Parathyroid adenoma (tissue), 2 donors: ENCODE data around the gene ZCRB1.

ENCODE experiments used
- H2AFZ ChIP-seq: fragments of 300-600 bp; sonication (generic); one replicate; pipeline ENCODE4 v1.7.0; 2017; ENCODE audit warnings: antibody characterized with exemption, mild to moderate bottlenecking
- H3K27ac ChIP-seq: fragments of 300-600 bp; sonication (generic); one replicate; pipeline ENCODE4 v1.7.0; 2017
- H3K27me3 ChIP-seq: fragments of 300-600 bp; sonication (generic); one replicate; pipeline ENCODE4 v1.7.0; 2017; ENCODE audit warnings: low read length; ENCODE audit not compliant: control insufficient read depth, insufficient read depth
- H3K36me3 ChIP-seq: fragments of 300-600 bp; sonication (generic); one replicate; pipeline ENCODE4 v1.7.0; 2017; ENCODE audit warnings: low read length; ENCODE audit not compliant: control insufficient read depth, insufficient read depth
- H3K4me1 ChIP-seq: fragments of 300-600 bp; sonication (generic); one replicate; pipeline ENCODE4 v1.7.0; 2017; ENCODE audit warnings: control low read depth
- H3K4me2 ChIP-seq: fragments of 300-600 bp; sonication (generic); one replicate; pipeline ENCODE4 v1.7.0; 2017; ENCODE audit warnings: low read length
- H3K4me3 ChIP-seq: fragments of 300-600 bp; sonication (generic); one replicate; pipeline ENCODE4 v1.7.0; 2017; ENCODE audit warnings: low read depth, low read length
- H3K79me2 ChIP-seq: fragments of 300-600 bp; sonication (generic); one replicate; pipeline ENCODE4 v1.7.0; 2017; ENCODE audit warnings: control low read depth
- H3K9ac ChIP-seq: fragments of 300-600 bp; sonication (generic); one replicate; pipeline ENCODE4 v1.7.0; 2017; ENCODE audit warnings: mild to moderate bottlenecking
- H3K9me3 ChIP-seq: fragments of 300-600 bp; sonication (generic); one replicate; pipeline ENCODE4 v1.7.0; 2017; ENCODE audit warnings: low read length; ENCODE audit not compliant: control insufficient read depth
- TF ChIP-seq, protein P1 (sequence below): fragments of 300-600 bp; sonication (generic); IDR thresholded peaks from one replicate; pipeline ENCODE4 v1.7.0; 2017; ENCODE audit warnings: antibody characterized with exemption, mild to moderate bottlenecking
- donor health status: primary hyperparathyroidism.

The ZCRB1 gene

DNA sequence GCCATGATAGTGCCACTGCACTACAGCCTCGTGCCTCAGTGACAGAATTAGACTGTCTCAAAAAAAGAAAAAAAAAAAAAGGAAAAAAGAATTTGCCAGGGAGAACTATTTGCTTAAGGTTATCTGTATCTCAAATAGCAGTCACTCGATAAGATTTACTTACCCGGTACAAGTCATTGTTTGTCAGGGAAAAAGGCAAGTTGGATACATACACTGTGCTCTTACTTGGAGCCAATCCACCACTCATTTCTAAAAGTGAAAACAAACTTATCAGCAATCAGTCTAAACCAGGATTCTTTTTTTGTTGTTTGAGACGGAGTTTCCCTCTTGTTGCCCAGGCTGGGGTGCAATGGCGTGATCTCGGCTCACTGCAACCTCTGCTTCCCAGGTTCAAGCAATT, 2.0 kb downstream of the ZCRB1 start:
- Histone ChIP-seq H3K27ac (no peak overlapping the region), H3K9me3 (no peaks in the 10 kb centered on the region), H3K4me3 (no peak overlapping the region), H3K36me3 (no peaks in the 10 kb centered on the region), H3K4me1 (peaks cover 13% of the 10 kb centered on the region), H2AFZ (no peak overlapping the region), H3K9ac (no peak overlapping the region), H3K27me3 (no peaks in the 10 kb centered on the region), H3K79me2 (peaks cover 17% of the 10 kb centered on the region), H3K4me2 (no peak overlapping the region)
- TF ChIP-seq, protein P1, sequence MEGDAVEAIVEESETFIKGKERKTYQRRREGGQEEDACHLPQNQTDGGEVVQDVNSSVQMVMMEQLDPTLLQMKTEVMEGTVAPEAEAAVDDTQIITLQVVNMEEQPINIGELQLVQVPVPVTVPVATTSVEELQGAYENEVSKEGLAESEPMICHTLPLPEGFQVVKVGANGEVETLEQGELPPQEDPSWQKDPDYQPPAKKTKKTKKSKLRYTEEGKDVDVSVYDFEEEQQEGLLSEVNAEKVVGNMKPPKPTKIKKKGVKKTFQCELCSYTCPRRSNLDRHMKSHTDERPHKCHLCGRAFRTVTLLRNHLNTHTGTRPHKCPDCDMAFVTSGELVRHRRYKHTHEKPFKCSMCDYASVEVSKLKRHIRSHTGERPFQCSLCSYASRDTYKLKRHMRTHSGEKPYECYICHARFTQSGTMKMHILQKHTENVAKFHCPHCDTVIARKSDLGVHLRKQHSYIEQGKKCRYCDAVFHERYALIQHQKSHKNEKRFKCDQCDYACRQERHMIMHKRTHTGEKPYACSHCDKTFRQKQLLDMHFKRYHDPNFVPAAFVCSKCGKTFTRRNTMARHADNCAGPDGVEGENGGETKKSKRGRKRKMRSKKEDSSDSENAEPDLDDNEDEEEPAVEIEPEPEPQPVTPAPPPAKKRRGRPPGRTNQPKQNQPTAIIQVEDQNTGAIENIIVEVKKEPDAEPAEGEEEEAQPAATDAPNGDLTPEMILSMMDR: no peak

DNA sequence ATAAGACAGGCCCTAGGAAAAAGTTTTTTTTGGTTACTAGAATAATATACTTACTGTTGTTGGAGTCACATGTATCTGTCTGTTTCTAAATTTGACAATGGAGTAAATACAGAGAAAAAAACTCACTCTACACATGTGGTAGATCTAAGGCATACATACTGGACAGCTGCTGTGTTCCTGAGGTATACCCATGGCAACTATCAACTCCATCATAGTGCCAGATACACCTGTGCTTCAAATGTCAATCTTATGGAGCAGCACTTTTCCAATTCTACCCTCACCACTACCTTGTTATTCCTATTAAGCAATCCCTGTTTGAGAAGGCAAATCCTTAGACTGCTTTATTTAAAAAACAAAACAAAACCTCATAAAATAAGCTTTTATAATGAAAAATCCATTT, 3.3 kb downstream of the ZCRB1 start:
- Histone ChIP-seq H3K9ac (no peak overlapping the region), H2AFZ (no peak overlapping the region), H3K27ac (no peak overlapping the region), H3K27me3 (no peaks in the 10 kb centered on the region), H3K4me1 (peaks cover 13% of the 10 kb centered on the region), H3K79me2 (peaks cover 10% of the 10 kb centered on the region), H3K36me3 (no peaks in the 10 kb centered on the region), H3K4me3 (no peak overlapping the region), H3K4me2 (no peak overlapping the region), H3K9me3 (no peaks in the 10 kb centered on the region)
- TF ChIP-seq, protein P1: no peak

DNA sequence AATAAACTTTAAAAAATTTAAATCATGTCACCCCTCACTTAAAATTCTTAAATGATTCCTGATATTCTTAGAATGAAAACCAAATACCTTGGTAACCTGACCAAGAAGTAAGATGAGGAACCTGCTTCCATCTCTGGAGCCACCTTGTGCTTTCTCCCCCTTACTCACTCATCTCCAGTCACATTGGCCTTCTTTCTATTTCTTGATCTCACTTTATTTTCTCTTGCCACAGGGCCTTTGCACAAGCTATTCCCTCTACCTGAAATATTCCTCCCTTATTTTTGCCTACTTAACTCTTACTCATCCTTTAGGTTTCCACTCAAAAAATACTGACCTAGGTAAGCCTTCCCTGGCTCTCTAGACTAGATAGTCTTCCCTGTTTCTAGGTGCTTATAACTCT, 5.1 kb downstream of the ZCRB1 start:
- TF ChIP-seq, protein P1: no peak
- no peaks in the 10 kb centered on the region for H3K27me3 ChIP-seq
- H3K79me2 ChIP-seq: no peaks in the 10 kb centered on the region
- H3K4me1 ChIP-seq: peaks cover 6% of the 10 kb centered on the region
- H3K36me3 ChIP-seq: no peaks in the 10 kb centered on the region
- H3K4me3 ChIP-seq: no peak overlapping the region
- H2AFZ ChIP-seq: no peak overlapping the region
- H3K27ac ChIP-seq: no peak overlapping the region
- no peak overlapping the region for H3K4me2 ChIP-seq
- H3K9me3 ChIP-seq: no peaks in the 10 kb centered on the region
- H3K9ac ChIP-seq: no peak overlapping the region

DNA sequence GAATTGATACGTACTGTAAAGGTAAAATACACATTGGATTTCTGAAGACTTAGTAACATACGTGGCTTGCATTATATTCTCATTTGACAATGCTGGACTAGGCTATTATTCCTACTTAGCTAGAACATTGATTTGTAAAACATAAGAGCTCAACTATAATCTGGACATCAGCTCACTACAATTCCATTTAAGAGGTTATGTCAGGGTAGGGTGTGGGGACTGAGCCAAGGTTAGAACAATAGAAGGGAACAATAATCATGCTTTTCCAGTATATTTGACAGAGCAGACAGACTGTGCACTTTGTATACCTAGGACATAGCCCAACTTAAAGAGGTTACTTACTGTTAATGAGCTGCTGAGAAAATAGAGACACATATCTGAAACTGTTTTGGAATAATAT, 10.8 kb downstream of the ZCRB1 start:
- H3K9me3 ChIP-seq: no peaks in the 10 kb centered on the region
- no peak overlapping the region for H3K4me2 ChIP-seq
- H3K79me2 ChIP-seq: no peaks in the 10 kb centered on the region
- no peaks in the 10 kb centered on the region for H3K27me3 ChIP-seq
- H3K27ac ChIP-seq: no peak overlapping the region
- TF ChIP-seq, protein P1: no peak
- no peaks in the 10 kb centered on the region for H3K36me3 ChIP-seq
- no peak overlapping the region for H3K4me3 ChIP-seq
- no peaks in the 10 kb centered on the region for H3K4me1 ChIP-seq
- no peak overlapping the region for H3K9ac ChIP-seq
- no peak overlapping the region for H2AFZ ChIP-seq

DNA sequence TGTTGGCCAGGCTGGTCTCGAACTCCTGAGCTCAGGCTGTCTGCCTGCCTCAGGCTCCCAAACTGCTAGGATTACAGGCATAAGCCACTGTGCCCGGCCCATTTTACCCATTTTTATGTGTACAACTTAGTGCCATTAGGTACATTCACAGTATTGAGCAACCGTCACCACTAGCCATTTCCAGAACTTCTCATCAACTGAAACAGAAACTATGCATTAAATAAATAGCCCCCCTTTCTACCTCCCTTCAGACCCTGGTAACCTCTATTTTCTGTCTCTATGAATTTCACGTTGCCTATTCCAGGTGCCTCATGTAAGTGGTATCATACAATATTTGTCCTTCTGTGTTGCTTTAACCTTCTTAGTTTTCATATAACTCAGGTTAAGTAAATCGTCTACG, 15.9 kb downstream of the ZCRB1 start:
- Histone ChIP-seq H3K9ac (no peak overlapping the region), H3K36me3 (no peaks in the 10 kb centered on the region), H3K4me1 (no peaks in the 10 kb centered on the region), H3K27ac (no peak overlapping the region), H3K79me2 (no peaks in the 10 kb centered on the region), H3K27me3 (no peaks in the 10 kb centered on the region), H2AFZ (no peak overlapping the region), H3K4me2 (no peak overlapping the region), H3K9me3 (no peaks in the 10 kb centered on the region), H3K4me3 (no peak overlapping the region)
- TF ChIP-seq, protein P1: no peak
